Measurements from ENCODE around the gene TSEN2. TPM values are rescaled to one million over a fixed set of nuclear protein-coding genes. Genes with fewer than 3 reads are reported as not detected.
"Not testable (repeated sequence)": the region's sequence is repeated elsewhere in the genome, so short reads cannot be mapped to it uniquely, and the experiment has no call there.

TSEN2 gene
- total and polyA plus RNA-seq, 10 donors = 10.6 to 21.5 (median 14.4) TPM

- no peak for TF ChIP-seq CTCF (IDR thresholded peaks at IDR 0.05 in 8 of 11, conservative IDR thresholded peaks at IDR 0.05 in 3 of 11)
- Histone ChIP-seq H3K27me3 (replicated peaks in 1 of 7) (no peaks in the 10 kb centered on the region), H3K4me1 (peaks cover 4 to 33% (median 19%) of the 10 kb centered on the region in 6 donors), H3K27ac (no peak overlapping the region), H3K36me3 (no peaks in the 10 kb centered on the region), H3K4me3 (no peak overlapping the region), H3K9me3 (no peaks in the 10 kb centered on the region)
- DNase-seq = no peak
- WGBS, 5 donors = 76 to 92% (median 82%) methylated on average over 5 of the region's 5 CpGs
- intact Hi-C loops (cut with DNase I; ENCODE audit: low total_unique reads) = loop anchor here (5.0 to 10.0 kb wide), 2 partner anchors 194 to 341 kb away; partner anchors contain the start of gene PPARG
Measured at GRCh38 chr3:12478326-12478725, 6.0 kb upstream of the TSEN2 start.

- not testable (repeated sequence) for H3K4me3 ChIP-seq; H3K9me3 ChIP-seq; H3K27me3 ChIP-seq (replicated peaks in 1 of 7); DNase-seq; H3K36me3 ChIP-seq
- intact Hi-C loops (cut with DNase I; ENCODE audit: low total_unique reads) = loop anchor here (5.0 to 10.0 kb wide), 2 partner anchors 194 to 342 kb away; partner anchors contain the start of gene PPARG
- Histone ChIP-seq H3K27ac (peak overlapping the region in 1 of 8 donors; percentile 49), H3K4me1 (peaks cover 10 to 41% (median 26%) of the 10 kb centered on the region in 6 donors)
- WGBS, 5 donors = 73 to 95% (median 86%) methylated on average over 2 to 3 of the region's 3 CpGs
Measured at GRCh38 chr3:12479198-12479597, 5.1 kb upstream of the TSEN2 start.

GRCh38 chr3:12479919-12480427, 4.3 kb upstream of the TSEN2 start:
- peak; percentile 49 to 85 (median 79) for TF ChIP-seq CTCF (IDR thresholded peaks at IDR 0.05 in 8 of 11, conservative IDR thresholded peaks at IDR 0.05 in 3 of 11)
- no peak for TF ChIP-seq POLR2AphosphoS5 (IDR thresholded peaks at IDR 0.05)
- WGBS, 5 donors = 23 to 29% (median 27%) methylated on average over 9 of the region's 9 CpGs
- Histone ChIP-seq H3K27me3 (replicated peaks in 1 of 7) (no peaks in the 10 kb centered on the region), H3K36me3 (no peaks in the 10 kb centered on the region), H3K4me1 (peaks cover 12 to 46% (median 30%) of the 10 kb centered on the region in 6 donors), H3K4me3 (no peak overlapping the region), H3K9me3 (no peaks in the 10 kb centered on the region), H3K27ac (peak overlapping the region in 5 of 8 donors; percentile 8 to 59 (median 46))
- intact Hi-C loops (cut with DNase I; ENCODE audit: low total_unique reads) = loop anchor here (5.0 to 10.0 kb wide), 3 partner anchors 75 to 343 kb away; partner anchors contain the start of genes MKRN2 and PPARG
- no peak for DNase-seq

GRCh38 chr3:12483410-12483809, 870 bp upstream of the TSEN2 start:
- 38 to 56% (median 43%) methylated on average over 1 of the region's 1 CpG for WGBS, 5 donors

More at GRCh38 chr3:12483410-12483809, 870 bp upstream of the TSEN2 start:
- no peaks in the 10 kb centered on the region for H3K27me3 ChIP-seq (replicated peaks in 1 of 7)
- H3K4me1 ChIP-seq = peaks cover 16 to 59% (median 40%) of the 10 kb centered on the region in 6 donors
- H3K9me3 ChIP-seq = no peaks in the 10 kb centered on the region
- H3K27ac ChIP-seq = peak overlapping the region; percentile 48 to 89 (median 82)
- TF ChIP-seq CTCF (IDR thresholded peaks at IDR 0.05 in 8 of 11, conservative IDR thresholded peaks at IDR 0.05 in 3 of 11) (no peak), POLR2A (IDR thresholded peaks at IDR 0.05) (no peak), POLR2AphosphoS5 (IDR thresholded peaks at IDR 0.05) (no peak)
- intact Hi-C loops (cut with DNase I; ENCODE audit: low total_unique reads) = loop anchor here (10.0 kb wide), 1 partner anchor 71 kb away; the partner anchor contains the start of gene MKRN2
- peak overlapping the region in 6 of 8 donors; percentile 90 to 96 (median 94) for H3K4me3 ChIP-seq
- H3K36me3 ChIP-seq = no peaks in the 10 kb centered on the region
- no peak for DNase-seq

Data from spleen (tissue), 11 donors.